Measurements from ENCODE around the gene CTSS.
"Not testable (repeated sequence)": the region's sequence is repeated elsewhere in the genome, so short reads cannot be mapped to it uniquely, and the experiment has no call there.

The CTSS gene

GRCh38 chr1:150765296-150765976, at the start of gene CTSS:
Gene CTSS (minus strand): TSS chr1:150765778. CDS start chr1:150764763, 1,015 bp downstream.
- no peak for DNase-seq (ENCODE audit: low read depth, low spot score)

- DNase-seq (ENCODE audit: low read depth, low spot score) = no peak
Observed at GRCh38 chr1:150813028-150813707, 47.6 kb upstream of the CTSS start.

GRCh38 chr1:150810958-150811659, 45.5 kb upstream of the CTSS start:
- no peak for DNase-seq (ENCODE audit: low read depth, low spot score)

- no peak for DNase-seq (ENCODE audit: low read depth, low spot score)
Observed at GRCh38 chr1:150809651-150810050, 44.1 kb upstream of the CTSS start.

GRCh38 chr1:150808846-150809245, 43.3 kb upstream of the CTSS start:
- no peak for DNase-seq (ENCODE audit: low read depth, low spot score)

- DNase-seq (ENCODE audit: low read depth, low spot score) = no peak
Observed at GRCh38 chr1:150808121-150808520, 42.5 kb upstream of the CTSS start, which contains the start of gene CTSK. Gene CTSK (minus strand): TSS chr1:150808260. CDS start chr1:150806805, 1,455 bp downstream.

- DNase-seq (ENCODE audit: low read depth, low spot score) = no peak
Observed at GRCh38 chr1:150807249-150808023, 41.9 kb upstream of the CTSS start.

- DNase-seq (ENCODE audit: low read depth, low spot score) = no peak
Observed at GRCh38 chr1:150805899-150806298, 40.3 kb upstream of the CTSS start.

- no peak for DNase-seq (ENCODE audit: low read depth, low spot score)
Observed at GRCh38 chr1:150804671-150805070, 39.1 kb upstream of the CTSS start.

GRCh38 chr1:150799089-150799488, 33.5 kb upstream of the CTSS start:
- no peak for DNase-seq (ENCODE audit: low read depth, low spot score)

- DNase-seq (ENCODE audit: low read depth, low spot score) = no peak
Observed at GRCh38 chr1:150798525-150798924, 32.9 kb upstream of the CTSS start.

GRCh38 chr1:150796374-150796773, 30.8 kb upstream of the CTSS start:
- no peak for DNase-seq (ENCODE audit: low read depth, low spot score)

GRCh38 chr1:150793778-150794177, 28.2 kb upstream of the CTSS start:
- not testable (repeated sequence) for DNase-seq (ENCODE audit: low read depth, low spot score)

GRCh38 chr1:150793221-150793620, 27.6 kb upstream of the CTSS start:
- no peak for DNase-seq (ENCODE audit: low read depth, low spot score)

- DNase-seq (ENCODE audit: low read depth, low spot score) = no peak
Observed at GRCh38 chr1:150791585-150791984, 26.0 kb upstream of the CTSS start.

- no peak for DNase-seq (ENCODE audit: low read depth, low spot score)
Observed at GRCh38 chr1:150789396-150789795, 23.8 kb upstream of the CTSS start.

- DNase-seq (ENCODE audit: low read depth, low spot score) = no peak
Observed at GRCh38 chr1:150788946-150789345, 23.4 kb upstream of the CTSS start.

- no peak for DNase-seq (ENCODE audit: low read depth, low spot score)
Observed at GRCh38 chr1:150787455-150787854, 21.9 kb upstream of the CTSS start.

GRCh38 chr1:150780510-150780909, 14.9 kb upstream of the CTSS start:
- DNase-seq (ENCODE audit: low read depth, low spot score) = no peak

GRCh38 chr1:150778409-150778808, 12.8 kb upstream of the CTSS start:
- DNase-seq (ENCODE audit: low read depth, low spot score) = no peak

- no peak for DNase-seq (ENCODE audit: low read depth, low spot score)
Observed at GRCh38 chr1:150777544-150777943, 12.0 kb upstream of the CTSS start.

Data from iPS DF 19.7 (cell line).